GM19452 (cell line): Measurements from ENCODE around the gene PLPP3.
"Not testable (repeated sequence)": the region's sequence is repeated elsewhere in the genome, so short reads cannot be mapped to it uniquely, and the experiment has no call there.

ENCODE experiments used
- ATAC-seq: cut with Tn5 transposase; IDR thresholded peaks from one replicate; pipeline ENCODE4 v1.9.1; 2021; ENCODE audit not compliant: unreplicated experiment

PLPP3 gene

GRCh38 chr1:56578963-56579875, at the start of gene PLPP3:
TSS of gene PLPP3 (minus strand) at chr1:56579563. CDS start at chr1:56579016, 547 bp downstream.
- ATAC-seq, result no peak

GRCh38 chr1:56627636-56628039, 48.3 kb upstream of the PLPP3 start:
- no peak for ATAC-seq

GRCh38 chr1:56627019-56627635, 47.8 kb upstream of the PLPP3 start:
- no peak for ATAC-seq

GRCh38 chr1:56626546-56626945, 47.2 kb upstream of the PLPP3 start:
- no peak for ATAC-seq

- no peak for ATAC-seq
These were observed 46.6 kb upstream of the PLPP3 start for GRCh38 chr1:56625819-56626440.

- ATAC-seq, result no peak
These were observed 37.8 kb upstream of the PLPP3 start for GRCh38 chr1:56617141-56617540.

GRCh38 chr1:56610770-56611169, 31.4 kb upstream of the PLPP3 start:
- not testable (repeated sequence) for ATAC-seq

- not testable (repeated sequence) for ATAC-seq
These were observed 30.7 kb upstream of the PLPP3 start for GRCh38 chr1:56610097-56610496.

GRCh38 chr1:56595397-56596191, 16.2 kb upstream of the PLPP3 start:
- ATAC-seq, result not testable (repeated sequence)

GRCh38 chr1:56591909-56592308, 12.5 kb upstream of the PLPP3 start:
- no peak for ATAC-seq

- ATAC-seq, result no peak
These were observed 11.2 kb upstream of the PLPP3 start for GRCh38 chr1:56590520-56591011.

- ATAC-seq, result no peak
These were observed 10.0 kb upstream of the PLPP3 start for GRCh38 chr1:56589369-56589768.

GRCh38 chr1:56586502-56586901, 7.1 kb upstream of the PLPP3 start:
- no peak for ATAC-seq

- ATAC-seq, result no peak
These were observed 6.6 kb upstream of the PLPP3 start for GRCh38 chr1:56585985-56586384.

GRCh38 chr1:56584910-56585528, 5.7 kb upstream of the PLPP3 start:
- ATAC-seq, result no peak

GRCh38 chr1:56583957-56584468, 4.7 kb upstream of the PLPP3 start:
- no peak for ATAC-seq

- ATAC-seq, result no peak
These were observed 1.4 kb upstream of the PLPP3 start for GRCh38 chr1:56580771-56581170.

- no peak for ATAC-seq
These were observed 1.0 kb downstream of the PLPP3 start for GRCh38 chr1:56578138-56578962.

GRCh38 chr1:56577406-56578137, 1.8 kb downstream of the PLPP3 start:
- ATAC-seq, result no peak
